ENCODE results near the gene ABCC12.
"Not testable (repeated sequence)": the region's sequence is repeated elsewhere in the genome, so short reads cannot be mapped to it uniquely, and the experiment has no call there.

Gene ABCC12

GRCh38 chr16:48180868-48181480 is 25.2 kb upstream of the ABCC12 start:
- no peak overlapping the region for H3K4me3 ChIP-seq (ENCODE audit: low read length)
- TF ChIP-seq ZNF274 (IDR thresholded peaks at IDR 0.05; ENCODE audit: low read depth, low read length), result no peak

GRCh38 chr16:48176635-48177408 is 21.0 kb upstream of the ABCC12 start:
- TF ChIP-seq ZNF274 (IDR thresholded peaks at IDR 0.05; ENCODE audit: low read depth, low read length), result no peak
- H3K4me3 ChIP-seq (ENCODE audit: low read length), result no peak overlapping the region

- H3K4me3 ChIP-seq (ENCODE audit: low read length), result no peak overlapping the region
- TF ChIP-seq ZNF274 (IDR thresholded peaks at IDR 0.05; ENCODE audit: low read depth, low read length), result no peak
Observed at GRCh38 chr16:48173889-48174288, 18.1 kb upstream of the ABCC12 start.

- TF ChIP-seq ZNF274 (IDR thresholded peaks at IDR 0.05; ENCODE audit: low read depth, low read length), result no peak
- no peak overlapping the region for H3K4me3 ChIP-seq (ENCODE audit: low read length)
Observed at GRCh38 chr16:48172682-48173081, 16.9 kb upstream of the ABCC12 start.

- no peak for TF ChIP-seq ZNF274 (IDR thresholded peaks at IDR 0.05; ENCODE audit: low read depth, low read length)
- H3K4me3 ChIP-seq (ENCODE audit: low read length), result no peak overlapping the region
Observed at GRCh38 chr16:48169896-48170295, 14.1 kb upstream of the ABCC12 start.

GRCh38 chr16:48168075-48168474 is 12.3 kb upstream of the ABCC12 start:
- TF ChIP-seq ZNF274 (IDR thresholded peaks at IDR 0.05; ENCODE audit: low read depth, low read length), result no peak
- H3K4me3 ChIP-seq (ENCODE audit: low read length), result no peak overlapping the region

GRCh38 chr16:48166617-48167016 is 10.8 kb upstream of the ABCC12 start:
- H3K4me3 ChIP-seq (ENCODE audit: low read length), result not testable (repeated sequence)

- TF ChIP-seq ZNF274 (IDR thresholded peaks at IDR 0.05; ENCODE audit: low read depth, low read length), result no peak
- no peak overlapping the region for H3K4me3 ChIP-seq (ENCODE audit: low read length)
Observed at GRCh38 chr16:48165961-48166578, 10.3 kb upstream of the ABCC12 start.

- H3K4me3 ChIP-seq (ENCODE audit: low read length), result no peak overlapping the region
- TF ChIP-seq ZNF274 (IDR thresholded peaks at IDR 0.05; ENCODE audit: low read depth, low read length), result no peak
Observed at GRCh38 chr16:48164907-48165715, 9.3 kb upstream of the ABCC12 start.

GRCh38 chr16:48162839-48163410 is 7.1 kb upstream of the ABCC12 start:
- no peak for TF ChIP-seq ZNF274 (IDR thresholded peaks at IDR 0.05; ENCODE audit: low read depth, low read length)
- H3K4me3 ChIP-seq (ENCODE audit: low read length), result no peak overlapping the region

- no peak overlapping the region for H3K4me3 ChIP-seq (ENCODE audit: low read length)
- TF ChIP-seq ZNF274 (IDR thresholded peaks at IDR 0.05; ENCODE audit: low read depth, low read length), result no peak
Observed at GRCh38 chr16:48161906-48162305, 6.1 kb upstream of the ABCC12 start.

GRCh38 chr16:48160575-48160974 is 4.8 kb upstream of the ABCC12 start:
- TF ChIP-seq ZNF274 (IDR thresholded peaks at IDR 0.05; ENCODE audit: low read depth, low read length), result no peak
- H3K4me3 ChIP-seq (ENCODE audit: low read length), result no peak overlapping the region

GRCh38 chr16:48158296-48158695 is 2.5 kb upstream of the ABCC12 start:
- TF ChIP-seq ZNF274 (IDR thresholded peaks at IDR 0.05; ENCODE audit: low read depth, low read length), result no peak
- no peak overlapping the region for H3K4me3 ChIP-seq (ENCODE audit: low read length)

- no peak for TF ChIP-seq ZNF274 (IDR thresholded peaks at IDR 0.05; ENCODE audit: low read depth, low read length)
Observed at GRCh38 chr16:48157794-48158193, 2.0 kb upstream of the ABCC12 start.

More at GRCh38 chr16:48157794-48158193, 2.0 kb upstream of the ABCC12 start:
- no peak overlapping the region for H3K4me3 ChIP-seq (ENCODE audit: low read length)

Data from GM08714 (cell line).